ENCODE data around the gene SEC62.

- TF ChIP-seq POLR2A (IDR thresholded peaks at IDR 0.05): no peak
- no peak for TF ChIP-seq CTCF (IDR thresholded peaks at IDR 0.05)
These were observed 60.9 kb downstream of the SEC62 start for GRCh38 chr3:170027233-170028102.

Measured in prostate gland (tissue), 2 donors.